Epithelial cell of esophagus (primary cell): ENCODE data around the gene F8.

Experiments
- DNase-seq: peaks from one replicate; pipeline ENCODE4 v3.0.0; 2010; ENCODE audit warnings: low read depth
- H3K4me3 ChIP-seq: 2 replicates; pipeline ENCODE4 v1.5.1; 2011; ENCODE audit warnings: mild to moderate bottlenecking, low read length, control low read depth
- TF ChIP-seq, protein P1 (sequence below): IDR thresholded peaks from 2 replicates; pipeline ENCODE4 v1.5.1; 2011; ENCODE audit warnings: low read depth, mild to moderate bottlenecking, low read length, control low read depth, inconsistent platforms; ENCODE audit not compliant: insufficient read depth; ENCODE audit errors: missing control alignments

The F8 gene

GRCh38 chrX:155000841-155001240 is 21.7 kb downstream of the F8 start:
- TF ChIP-seq, protein P1, sequence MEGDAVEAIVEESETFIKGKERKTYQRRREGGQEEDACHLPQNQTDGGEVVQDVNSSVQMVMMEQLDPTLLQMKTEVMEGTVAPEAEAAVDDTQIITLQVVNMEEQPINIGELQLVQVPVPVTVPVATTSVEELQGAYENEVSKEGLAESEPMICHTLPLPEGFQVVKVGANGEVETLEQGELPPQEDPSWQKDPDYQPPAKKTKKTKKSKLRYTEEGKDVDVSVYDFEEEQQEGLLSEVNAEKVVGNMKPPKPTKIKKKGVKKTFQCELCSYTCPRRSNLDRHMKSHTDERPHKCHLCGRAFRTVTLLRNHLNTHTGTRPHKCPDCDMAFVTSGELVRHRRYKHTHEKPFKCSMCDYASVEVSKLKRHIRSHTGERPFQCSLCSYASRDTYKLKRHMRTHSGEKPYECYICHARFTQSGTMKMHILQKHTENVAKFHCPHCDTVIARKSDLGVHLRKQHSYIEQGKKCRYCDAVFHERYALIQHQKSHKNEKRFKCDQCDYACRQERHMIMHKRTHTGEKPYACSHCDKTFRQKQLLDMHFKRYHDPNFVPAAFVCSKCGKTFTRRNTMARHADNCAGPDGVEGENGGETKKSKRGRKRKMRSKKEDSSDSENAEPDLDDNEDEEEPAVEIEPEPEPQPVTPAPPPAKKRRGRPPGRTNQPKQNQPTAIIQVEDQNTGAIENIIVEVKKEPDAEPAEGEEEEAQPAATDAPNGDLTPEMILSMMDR = no peak
- no peak overlapping the region for H3K4me3 ChIP-seq
- no peak for DNase-seq

DNA sequence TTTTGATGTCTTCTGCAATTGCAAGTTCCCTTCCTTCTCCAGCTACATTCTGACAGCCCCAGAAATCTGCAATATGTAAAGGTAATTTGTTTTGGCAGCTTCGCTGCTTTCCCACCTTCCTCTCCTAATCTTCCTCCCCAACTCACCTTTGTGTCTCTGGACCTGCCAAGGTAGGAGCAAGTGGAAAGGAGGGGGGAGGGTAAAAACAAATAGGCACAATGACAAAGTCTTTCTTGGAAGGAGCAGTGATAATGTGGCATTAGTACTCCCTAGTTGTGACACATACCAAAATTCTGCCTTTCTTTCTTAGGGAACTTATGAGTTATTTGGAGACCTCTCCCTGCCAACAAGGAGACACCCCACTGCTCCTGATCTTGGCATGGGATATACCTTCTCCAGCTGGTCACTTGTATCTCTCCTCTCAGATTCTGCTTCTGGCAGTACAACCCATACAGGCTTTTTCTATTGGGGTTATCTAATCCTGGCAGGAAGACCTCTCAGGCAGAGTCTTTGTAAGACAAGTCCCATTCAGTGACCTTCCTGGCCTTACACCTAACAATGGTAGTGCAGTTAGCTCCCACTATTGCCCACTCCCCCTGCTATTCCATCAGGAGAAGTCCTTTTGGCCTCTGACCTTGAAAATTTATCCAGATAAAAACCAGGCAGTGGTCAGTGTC is 24.2 kb downstream of the F8 start:
- no peak overlapping the region for H3K4me3 ChIP-seq
- DNase-seq = no peak
- TF ChIP-seq, protein P1 = no peak

- no peak overlapping the region for H3K4me3 ChIP-seq
- TF ChIP-seq, protein P1 = no peak
- no peak for DNase-seq
Observed at GRCh38 chrX:154991476-154991875, 31.0 kb downstream of the F8 start.

- no peak overlapping the region for H3K4me3 ChIP-seq
- peak; percentile 5 for DNase-seq
- TF ChIP-seq, protein P1 = no peak
Observed at GRCh38 chrX:154991039-154991438, 31.5 kb downstream of the F8 start.

- DNase-seq = peak; percentile 2
- TF ChIP-seq, protein P1 = no peak
- no peak overlapping the region for H3K4me3 ChIP-seq
Observed at GRCh38 chrX:154990496-154990895, 32.0 kb downstream of the F8 start.

DNA sequence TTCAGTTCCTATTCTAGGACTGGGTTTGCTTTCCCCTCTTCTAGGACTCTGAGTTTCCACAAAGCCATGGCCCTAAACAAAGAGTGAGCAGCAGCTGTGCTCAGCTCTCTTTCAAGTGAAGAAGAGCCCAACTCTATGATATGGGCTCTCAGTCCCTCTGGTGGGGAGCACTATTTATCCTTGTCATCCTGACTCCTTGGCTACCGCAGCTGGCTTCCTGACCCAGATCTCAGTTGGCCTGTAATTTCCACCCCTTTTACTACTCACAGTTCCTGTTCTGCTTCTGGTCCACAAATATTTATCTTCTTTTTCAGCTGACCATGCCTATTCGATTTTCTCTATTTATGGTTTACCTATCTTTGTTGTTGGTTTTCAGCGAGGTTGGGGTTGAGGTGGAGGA is 33.8 kb downstream of the F8 start:
- TF ChIP-seq, protein P1 = no peak
- no peak for DNase-seq
- no peak overlapping the region for H3K4me3 ChIP-seq

DNA sequence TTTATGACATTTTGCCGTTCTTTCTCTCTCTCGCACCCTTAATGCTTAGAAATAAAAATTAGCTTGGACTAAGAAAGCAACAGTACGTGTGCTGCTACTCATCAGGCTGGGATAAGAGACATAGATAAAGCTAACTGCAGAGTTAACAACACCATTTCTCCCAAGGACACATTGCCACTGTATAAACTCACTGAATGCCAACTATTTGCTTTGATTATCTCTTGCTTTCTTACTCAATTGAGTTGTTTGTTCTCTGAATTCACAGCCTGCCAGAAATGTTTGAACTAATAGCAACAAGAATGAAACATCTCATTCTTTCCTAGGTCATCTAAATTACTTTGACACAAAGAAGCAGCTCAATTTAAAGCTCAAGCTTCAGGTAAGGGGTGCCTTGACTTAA is 34.6 kb downstream of the F8 start:
- no peak for DNase-seq
- TF ChIP-seq, protein P1 = no peak

More for the DNA sequence above, 34.6 kb downstream of the F8 start:
- H3K4me3 ChIP-seq = no peak overlapping the region
